ENCODE results near the gene ZDHHC13. TPM values are rescaled to one million over a fixed set of nuclear protein-coding genes. Genes with fewer than 3 reads are reported as not detected.

ZDHHC13 gene
- total RNA-seq, 3 donors from 2014 or later = 6.9 to 30.0 (median 22.0) TPM

GRCh38 chr11:19196432-19196831 lies 79.5 kb downstream of the ZDHHC13 start:
- Histone ChIP-seq H3K27me3 (no peaks in the 10 kb centered on the region), H3K36me3 (no peaks in the 10 kb centered on the region), H3K4me1 (peaks cover 0 to 6% of the 10 kb centered on the region in 2 donors), H3K9me3 (no peaks in the 10 kb centered on the region), H3K27ac (no peak overlapping the region), H3K4me3 (no peak overlapping the region)
- DNase-seq (ENCODE audit: low spot score in 2 of 2) = no peak
- TF ChIP-seq POLR2A (IDR thresholded peaks at IDR 0.05) = no peak
- TF ChIP-seq CTCF (IDR thresholded peaks at IDR 0.05) = no peak
- TF ChIP-seq POLR2AphosphoS5 (IDR thresholded peaks at IDR 0.05) = no peak
- intact Hi-C loops (cut with DNase I; ENCODE audit: low total_unique reads) = no loop called here

DNA sequence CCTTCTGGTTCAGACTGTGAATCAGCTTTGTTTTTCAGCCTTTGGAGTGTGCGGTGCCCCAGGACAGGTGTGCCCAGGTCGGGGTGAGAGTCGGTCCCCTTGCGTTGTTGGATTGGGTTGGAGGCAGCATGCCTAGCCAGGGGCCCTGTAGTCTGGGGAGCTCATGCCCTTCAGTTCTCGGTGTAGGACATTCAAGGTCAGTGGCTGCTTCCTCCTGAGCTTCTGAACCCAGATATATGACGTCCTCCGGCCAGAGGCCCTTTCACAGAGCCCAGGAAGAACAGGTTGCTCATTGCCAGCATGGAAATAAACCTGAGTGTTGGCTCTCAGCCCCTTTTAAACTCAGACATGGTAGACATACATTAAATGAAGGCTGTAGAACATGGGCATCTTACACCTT lies 82.1 kb downstream of the ZDHHC13 start:
- DNase-seq (ENCODE audit: low spot score in 2 of 2) = no peak
- Histone ChIP-seq H3K36me3 (no peaks in the 10 kb centered on the region), H3K27me3 (no peaks in the 10 kb centered on the region), H3K9me3 (no peaks in the 10 kb centered on the region), H3K27ac (no peak overlapping the region), H3K4me1 (peaks cover 0 to 6% of the 10 kb centered on the region in 2 donors), H3K4me3 (no peak overlapping the region)
- intact Hi-C loops (cut with DNase I; ENCODE audit: low total_unique reads) = no loop called here
- TF ChIP-seq CTCF (IDR thresholded peaks at IDR 0.05) = no peak
- TF ChIP-seq POLR2AphosphoS5 (IDR thresholded peaks at IDR 0.05) = no peak
- no peak for TF ChIP-seq POLR2A (IDR thresholded peaks at IDR 0.05)

GRCh38 chr11:19199771-19200170 lies 82.8 kb downstream of the ZDHHC13 start:
- peaks cover 0 to 6% of the 10 kb centered on the region in 2 donors for H3K4me1 ChIP-seq
- no peak overlapping the region for H3K4me3 ChIP-seq
- no peaks in the 10 kb centered on the region for H3K9me3 ChIP-seq
- intact Hi-C loops (cut with DNase I; ENCODE audit: low total_unique reads) = no loop called here
- H3K36me3 ChIP-seq = no peaks in the 10 kb centered on the region
- H3K27me3 ChIP-seq = no peaks in the 10 kb centered on the region
- DNase-seq (ENCODE audit: low spot score in 2 of 2) = no peak
- no peak overlapping the region for H3K27ac ChIP-seq
- no peak for TF ChIP-seq POLR2A (IDR thresholded peaks at IDR 0.05)
- TF ChIP-seq POLR2AphosphoS5 (IDR thresholded peaks at IDR 0.05) = no peak
- TF ChIP-seq CTCF (IDR thresholded peaks at IDR 0.05) = no peak

- peak; percentile 61 to 63 for DNase-seq (ENCODE audit: low spot score in 2 of 2)
- Histone ChIP-seq H3K27ac (no peak overlapping the region), H3K36me3 (no peaks in the 10 kb centered on the region), H3K27me3 (no peaks in the 10 kb centered on the region), H3K4me1 (peaks cover 0 to 6% of the 10 kb centered on the region in 2 donors), H3K4me3 (no peak overlapping the region), H3K9me3 (no peaks in the 10 kb centered on the region)
- intact Hi-C loops (cut with DNase I; ENCODE audit: low total_unique reads) = no loop called here
- TF ChIP-seq POLR2A (IDR thresholded peaks at IDR 0.05) = no peak
- TF ChIP-seq POLR2AphosphoS5 (IDR thresholded peaks at IDR 0.05) = no peak
- TF ChIP-seq CTCF (IDR thresholded peaks at IDR 0.05) = no peak
Measured at GRCh38 chr11:19200410-19201201, 83.6 kb downstream of the ZDHHC13 start.

DNA sequence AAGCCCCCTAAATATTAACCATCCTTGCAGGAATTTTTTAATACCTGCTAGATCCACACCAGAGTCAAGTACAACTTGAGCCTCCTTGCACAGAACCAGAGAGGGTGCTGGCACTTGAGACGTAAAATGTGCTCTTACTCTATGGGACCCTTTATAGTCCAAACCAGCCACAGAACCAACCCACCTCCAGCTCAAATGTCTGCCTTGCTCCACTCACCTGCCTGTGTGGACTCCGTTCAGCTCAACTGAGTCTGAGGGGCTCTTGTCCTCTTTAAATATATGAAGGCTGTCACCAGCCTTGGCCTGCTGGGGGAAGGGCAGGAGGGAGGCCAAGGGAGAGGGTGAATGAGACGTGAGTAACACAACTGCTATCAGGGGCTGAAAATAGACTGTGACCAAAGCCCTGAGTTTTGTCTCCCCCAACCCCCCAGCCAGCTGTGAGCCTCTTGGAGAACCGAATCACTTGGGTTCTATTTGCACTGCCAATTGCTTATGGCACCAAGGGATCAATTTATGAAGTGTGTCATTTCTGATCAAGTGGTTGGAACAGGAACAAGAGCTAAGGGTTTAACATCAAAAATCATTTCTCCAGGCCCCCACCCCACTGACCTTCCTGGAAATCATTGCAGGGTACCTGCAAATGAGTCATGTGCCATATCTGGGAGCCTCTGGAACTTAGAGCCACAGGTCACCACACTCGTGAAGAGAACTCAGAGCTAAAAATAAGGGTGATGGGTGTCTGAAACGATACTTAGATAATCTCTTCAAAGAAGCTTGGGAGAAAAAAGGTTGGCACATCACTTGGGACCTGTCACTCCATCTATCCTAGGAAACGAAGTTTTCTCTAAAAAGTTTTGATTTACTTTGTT lies 85.0 kb downstream of the ZDHHC13 start, which contains the start of gene CSRP3:
Gene CSRP3, minus strand, starts transcription at position 247 of the 869 bp plus-strand sequence. CDS start 9,535 bp downstream, outside the sequence.
- no peaks in the 10 kb centered on the region for H3K36me3 ChIP-seq
- H3K27me3 ChIP-seq = no peaks in the 10 kb centered on the region
- peaks cover 0 to 6% of the 10 kb centered on the region in 2 donors for H3K4me1 ChIP-seq
- TF ChIP-seq CTCF (IDR thresholded peaks at IDR 0.05) (no peak), POLR2A (IDR thresholded peaks at IDR 0.05) (no peak), POLR2AphosphoS5 (IDR thresholded peaks at IDR 0.05) (no peak)
- no peak within 1 kb of the TSS for H3K27ac ChIP-seq
- intact Hi-C loops (cut with DNase I; ENCODE audit: low total_unique reads) = no loop called here
- no peak for DNase-seq (ENCODE audit: low spot score in 2 of 2)
- H3K9me3 ChIP-seq = no peaks in the 10 kb centered on the region
- no peak within 1 kb of the TSS for H3K4me3 ChIP-seq
